ENCODE results near the gene TMEM187.
A peak's percentile ranks its signal among the peaks of the same experiment; 100 is the strongest.

Gene TMEM187

GRCh38 chrX:153999359-154000037, 26.9 kb downstream of the TMEM187 start:
- no peaks in the 10 kb centered on the region for H3K27me3 ChIP-seq (ENCODE audit: insufficient read depth, poor library complexity, severe bottlenecking)
- peak overlapping the region; percentile 59 for H3K27ac ChIP-seq (replicated peaks)
- no peak for DNase-seq (ENCODE audit: low read depth in 1 of 2, low spot score in 1 of 2)
- TF ChIP-seq REST (IDR thresholded peaks at IDR 0.05; ENCODE audit: insufficient replicate concordance, low read depth) = no peak
- no peak for TF ChIP-seq CTCF (IDR thresholded peaks at IDR 0.05; ENCODE audit: insufficient read depth, low read length)
- no peak for TF ChIP-seq GABPA (IDR thresholded peaks at IDR 0.05; ENCODE audit: low read depth)
- no peak for TF ChIP-seq POLR2AphosphoS5 (IDR thresholded peaks at IDR 0.05; ENCODE audit: low read depth)
- TF ChIP-seq SPI1 (IDR thresholded peaks at IDR 0.05; ENCODE audit: borderline replicate concordance, low read depth) = no peak
- H3K4me3 ChIP-seq (replicated peaks; ENCODE audit: insufficient read depth, low read length) = no peak overlapping the region

GRCh38 chrX:154000051-154000450, 27.5 kb downstream of the TMEM187 start:
- no peak for DNase-seq (ENCODE audit: low read depth in 1 of 2, low spot score in 1 of 2)
- no peak overlapping the region for H3K4me3 ChIP-seq (replicated peaks; ENCODE audit: insufficient read depth, low read length)
- TF ChIP-seq GABPA (IDR thresholded peaks at IDR 0.05; ENCODE audit: low read depth) = no peak
- no peak for TF ChIP-seq CTCF (IDR thresholded peaks at IDR 0.05; ENCODE audit: insufficient read depth, low read length)
- no peak for TF ChIP-seq SPI1 (IDR thresholded peaks at IDR 0.05; ENCODE audit: borderline replicate concordance, low read depth)
- no peak for TF ChIP-seq REST (IDR thresholded peaks at IDR 0.05; ENCODE audit: insufficient replicate concordance, low read depth)
- no peak for TF ChIP-seq POLR2AphosphoS5 (IDR thresholded peaks at IDR 0.05; ENCODE audit: low read depth)
- H3K27me3 ChIP-seq (ENCODE audit: insufficient read depth, poor library complexity, severe bottlenecking) = no peaks in the 10 kb centered on the region
- H3K27ac ChIP-seq (replicated peaks) = peak overlapping the region; percentile 59

- Histone ChIP-seq H3K27ac (replicated peaks) (peak overlapping the region; percentile 94), H3K4me3 (replicated peaks; ENCODE audit: insufficient read depth, low read length) (no peak overlapping the region), H3K27me3 (ENCODE audit: insufficient read depth, poor library complexity, severe bottlenecking) (no peaks in the 10 kb centered on the region)
- peak; percentile 70 to 92 for DNase-seq (ENCODE audit: low read depth in 1 of 2, low spot score in 1 of 2)
- TF ChIP-seq REST (IDR thresholded peaks at IDR 0.05; ENCODE audit: insufficient replicate concordance, low read depth) (no peak), SPI1 (IDR thresholded peaks at IDR 0.05; ENCODE audit: borderline replicate concordance, low read depth) (0 out of 2 replicates have a peak, but pooled peaks have one; percentile 15), POLR2AphosphoS5 (IDR thresholded peaks at IDR 0.05; ENCODE audit: low read depth) (peak; percentile 86), GABPA (IDR thresholded peaks at IDR 0.05; ENCODE audit: low read depth) (peak; percentile 83)
Observed at GRCh38 chrX:154002215-154002719, 29.7 kb downstream of the TMEM187 start.

All from HL-60 (cell line).